Measurements from ENCODE around the gene TTC34.

Gene TTC34

GRCh38 chr1:2623571-2624337 lies 177.7 kb downstream of the TTC34 start:
- no peak for DNase-seq

DNA sequence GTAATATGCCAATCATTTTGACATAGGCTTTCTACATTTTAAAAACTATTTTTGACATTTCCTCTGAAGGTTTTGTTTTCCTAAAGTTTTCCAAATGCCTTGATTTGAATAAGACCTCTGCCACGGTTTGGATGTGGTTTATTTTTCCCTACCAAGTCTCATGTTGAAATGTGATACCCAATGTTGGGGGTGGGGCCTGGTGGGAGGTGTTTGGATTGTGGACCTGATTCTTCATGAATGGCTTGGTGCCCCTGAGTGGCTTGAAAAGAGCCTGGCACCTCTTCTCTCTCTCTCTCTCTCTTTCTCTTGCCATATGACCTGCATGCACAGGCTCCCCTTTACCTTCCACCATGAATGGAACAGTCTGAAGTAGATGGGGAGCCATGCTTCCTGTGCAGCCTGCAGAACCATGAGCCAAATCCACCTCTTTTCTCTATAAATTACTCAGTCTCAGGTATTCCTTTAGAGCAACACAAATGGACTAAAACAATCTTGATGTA lies 183.5 kb downstream of the TTC34 start:
- DNase-seq = no peak

GRCh38 chr1:2614145-2614544 lies 187.3 kb downstream of the TTC34 start:
- no peak for DNase-seq

GRCh38 chr1:2612591-2613365 lies 188.7 kb downstream of the TTC34 start:
- no peak for DNase-seq

DNA sequence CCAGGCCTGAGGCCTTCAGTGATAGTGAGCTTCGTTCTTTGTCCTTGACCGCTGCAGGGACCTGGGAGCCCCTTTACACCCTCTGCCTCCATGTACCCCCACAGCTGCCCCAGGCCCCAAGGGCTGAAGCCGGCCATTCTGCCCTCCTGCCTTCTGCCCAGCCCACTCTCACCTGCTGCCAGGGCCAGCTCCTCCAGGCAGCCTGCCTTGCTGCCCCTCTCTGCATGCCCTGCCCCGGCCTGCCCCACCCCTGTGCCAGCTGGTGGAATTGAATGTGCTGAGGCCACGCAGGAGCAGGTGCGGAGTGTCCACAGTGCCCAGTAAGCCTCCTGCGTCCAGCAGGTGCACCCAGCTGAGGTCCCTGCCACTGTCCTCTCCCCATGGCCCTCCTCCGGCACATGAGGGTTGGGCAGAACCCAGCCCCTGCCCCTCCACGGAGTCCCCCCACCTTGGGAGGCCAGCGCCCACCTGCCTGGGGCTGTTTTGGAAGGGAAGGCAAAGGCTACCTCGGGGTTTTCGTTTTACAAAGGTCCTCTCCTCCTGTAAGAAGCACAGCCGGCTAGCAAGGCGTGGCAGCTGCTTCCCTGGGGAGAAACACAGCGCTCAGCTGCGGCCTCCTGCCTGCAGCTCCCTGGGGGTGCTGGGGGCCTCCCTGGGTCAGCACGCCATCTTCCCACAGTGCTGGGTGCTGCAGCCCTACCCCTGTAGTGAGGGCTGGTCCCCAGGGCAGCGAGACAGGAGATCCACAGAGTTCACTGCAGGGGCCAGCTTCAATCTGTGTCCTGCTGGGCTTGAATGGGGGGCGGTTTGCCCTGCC lies 189.7 kb downstream of the TTC34 start:
- DNase-seq = no peak

GRCh38 chr1:2611031-2611501 lies 190.4 kb downstream of the TTC34 start:
- no peak for DNase-seq

- no peak for DNase-seq
Observed at GRCh38 chr1:2610036-2610959, 191.2 kb downstream of the TTC34 start.

- DNase-seq = no peak
Observed at GRCh38 chr1:2609319-2610035, 192.0 kb downstream of the TTC34 start.

DNA sequence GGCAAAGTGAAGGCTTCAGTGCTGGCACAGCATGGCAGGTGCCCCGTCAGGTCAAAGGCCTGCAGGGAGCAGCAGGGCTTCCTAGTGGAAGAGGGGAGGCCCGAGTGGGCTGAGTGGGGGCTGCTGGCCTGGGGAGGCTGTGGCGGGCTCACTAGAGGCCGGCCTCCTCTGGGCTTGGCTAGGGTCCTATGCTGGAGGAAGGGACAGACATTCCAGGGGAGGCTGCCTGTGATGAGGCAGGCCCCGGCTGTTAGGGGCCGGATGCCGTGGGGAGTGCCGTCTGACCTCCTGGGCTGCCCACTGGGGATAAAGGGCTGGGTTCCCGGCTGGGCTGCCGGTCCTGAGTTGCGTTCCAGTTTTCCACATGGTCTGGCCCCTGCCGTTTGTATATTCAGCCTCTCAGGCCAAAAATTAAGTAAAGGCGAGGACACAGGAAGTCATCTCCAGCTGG lies 193.8 kb downstream of the TTC34 start:
- no peak for DNase-seq

DNA sequence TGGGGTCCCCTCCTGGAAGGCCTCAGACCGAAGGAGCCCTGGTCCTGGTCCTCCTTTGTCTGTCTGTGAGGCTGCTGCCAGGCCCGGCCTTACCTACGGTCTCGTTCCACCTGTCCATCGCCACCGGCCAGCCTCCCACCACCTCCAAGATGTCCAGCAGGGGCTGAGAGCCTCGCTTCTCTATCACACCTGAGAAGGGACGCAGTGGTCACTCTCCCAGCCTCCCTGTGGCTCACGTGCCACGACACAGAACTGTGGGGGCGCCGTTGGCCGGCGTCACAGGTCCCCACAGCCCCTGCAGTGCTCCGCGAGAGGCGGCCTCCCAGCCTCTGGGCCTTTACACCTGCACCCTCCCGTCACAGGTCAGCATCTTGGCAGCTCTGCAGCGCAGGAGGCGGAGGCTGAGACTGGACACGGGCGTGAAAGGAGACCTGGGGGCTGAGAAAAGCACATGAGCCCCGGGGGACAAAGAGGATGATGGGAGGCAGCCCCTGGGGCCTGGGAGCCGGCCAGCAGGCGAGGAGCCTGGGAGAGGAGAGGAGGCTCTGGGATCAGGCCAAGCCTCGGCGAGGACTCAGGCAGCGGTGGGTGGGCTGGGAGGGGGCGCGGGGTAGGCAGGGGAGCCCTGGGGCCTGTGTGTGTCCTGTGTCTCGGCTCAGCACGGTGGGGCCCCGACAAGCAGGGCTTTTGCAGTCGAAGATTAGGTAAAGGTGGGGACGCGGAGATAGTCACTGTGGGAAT lies 194.4 kb downstream of the TTC34 start:
- DNase-seq = no peak

DNA sequence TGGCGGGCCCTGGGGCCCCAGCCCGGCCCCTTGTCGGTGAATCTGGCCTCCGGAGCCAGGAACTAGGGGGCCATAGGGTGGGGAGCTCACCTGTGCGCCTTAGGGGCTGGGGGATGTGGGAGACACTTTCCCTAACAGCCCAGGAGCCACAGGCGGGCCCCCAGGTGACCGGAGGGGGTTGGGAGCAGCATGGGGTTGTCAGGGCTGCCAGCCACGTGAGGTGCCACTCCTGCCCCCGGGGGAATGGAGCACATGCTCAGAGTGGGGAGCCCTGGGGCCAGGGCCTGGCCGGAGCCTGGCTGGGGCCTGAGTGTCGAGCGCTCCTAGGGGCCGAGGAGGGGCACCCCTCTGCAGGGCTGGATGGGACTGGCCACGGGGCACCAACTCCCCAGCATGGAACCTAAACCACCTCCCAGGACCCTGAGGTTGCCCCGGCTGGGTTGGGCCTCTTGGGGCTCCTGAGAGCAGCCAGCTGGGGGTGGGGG lies 195.1 kb downstream of the TTC34 start:
- DNase-seq = no peak

DNA sequence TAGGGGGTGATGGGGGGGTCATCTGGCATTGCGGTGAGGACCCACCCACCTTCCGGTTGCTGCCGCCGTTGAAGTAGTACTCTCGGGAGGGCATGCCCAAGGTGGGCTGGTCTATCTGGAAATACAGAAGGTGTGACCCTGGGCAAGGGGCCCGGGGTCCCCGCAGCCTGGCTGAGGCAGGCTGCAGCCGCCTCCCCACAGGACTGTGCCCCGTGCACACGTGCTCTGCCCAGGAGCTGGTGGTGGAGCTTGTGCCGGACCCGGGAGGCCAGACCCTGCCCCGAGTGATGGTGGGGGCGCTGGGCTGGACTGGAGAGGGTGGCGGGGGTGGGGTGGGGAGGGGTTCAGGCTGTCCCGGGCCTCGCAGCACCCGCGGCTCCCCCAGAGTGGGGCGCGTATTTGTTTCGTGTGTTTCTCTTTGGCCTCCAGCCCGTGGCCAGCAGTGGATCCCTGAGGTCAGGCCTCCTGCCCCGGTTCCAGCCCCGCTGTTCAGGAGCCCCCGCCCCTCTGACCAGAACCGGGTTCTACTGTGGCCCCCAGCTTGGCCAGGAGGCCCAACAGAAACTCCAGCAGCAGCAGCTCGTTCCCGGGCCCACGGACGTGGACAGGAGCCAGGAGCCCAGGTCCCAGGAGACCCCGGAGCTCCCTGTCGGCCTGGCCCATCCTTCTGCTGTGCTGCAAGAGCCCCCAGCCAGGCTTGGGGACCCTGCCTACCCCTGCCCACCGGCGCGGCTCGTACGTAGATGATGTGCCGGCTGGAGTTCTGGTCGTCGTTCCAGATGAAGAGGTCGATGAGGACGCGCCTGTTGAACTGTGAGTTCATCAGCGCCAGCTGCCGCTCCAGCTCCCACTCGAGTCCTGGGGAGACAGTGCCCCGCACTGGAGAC lies 195.7 kb downstream of the TTC34 start:
- no peak for DNase-seq

- no peak for DNase-seq
Observed at GRCh38 chr1:2604844-2605508, 196.5 kb downstream of the TTC34 start.

- no peak for DNase-seq
Observed at GRCh38 chr1:2604156-2604843, 197.2 kb downstream of the TTC34 start.

DNA sequence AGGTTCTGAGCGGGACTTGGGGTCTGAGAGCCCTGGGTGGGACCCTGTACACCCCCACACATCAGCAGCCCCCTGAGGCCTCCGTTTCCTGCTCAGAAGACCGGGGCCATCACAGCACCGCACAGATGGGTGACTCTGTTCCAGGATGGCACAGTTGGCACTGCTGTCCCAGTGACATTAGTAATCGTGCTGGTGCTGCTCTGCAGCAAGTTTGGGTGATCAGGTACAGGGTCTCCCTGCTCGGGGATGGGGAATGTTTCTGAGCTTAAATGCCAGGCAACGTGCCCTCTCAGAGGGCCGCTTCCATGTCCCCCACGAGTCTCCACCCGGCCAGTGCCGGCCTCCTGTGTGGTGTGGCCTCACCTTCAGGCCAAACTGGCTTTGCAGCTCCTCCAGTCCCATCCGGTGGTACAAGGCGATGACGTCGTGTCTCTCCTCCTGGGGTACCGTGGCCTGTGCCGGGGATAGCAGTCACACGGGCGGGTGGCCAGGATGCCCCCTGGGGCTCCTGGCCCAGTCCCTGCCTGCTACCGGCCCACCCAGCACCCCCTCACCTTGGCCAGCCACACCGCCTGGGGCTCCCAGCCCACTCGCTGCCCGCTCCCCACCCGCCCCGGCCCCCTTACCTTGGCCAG lies 197.9 kb downstream of the TTC34 start:
- DNase-seq = no peak

- no peak for DNase-seq
Observed at GRCh38 chr1:2602866-2603520, 198.5 kb downstream of the TTC34 start.

DNA sequence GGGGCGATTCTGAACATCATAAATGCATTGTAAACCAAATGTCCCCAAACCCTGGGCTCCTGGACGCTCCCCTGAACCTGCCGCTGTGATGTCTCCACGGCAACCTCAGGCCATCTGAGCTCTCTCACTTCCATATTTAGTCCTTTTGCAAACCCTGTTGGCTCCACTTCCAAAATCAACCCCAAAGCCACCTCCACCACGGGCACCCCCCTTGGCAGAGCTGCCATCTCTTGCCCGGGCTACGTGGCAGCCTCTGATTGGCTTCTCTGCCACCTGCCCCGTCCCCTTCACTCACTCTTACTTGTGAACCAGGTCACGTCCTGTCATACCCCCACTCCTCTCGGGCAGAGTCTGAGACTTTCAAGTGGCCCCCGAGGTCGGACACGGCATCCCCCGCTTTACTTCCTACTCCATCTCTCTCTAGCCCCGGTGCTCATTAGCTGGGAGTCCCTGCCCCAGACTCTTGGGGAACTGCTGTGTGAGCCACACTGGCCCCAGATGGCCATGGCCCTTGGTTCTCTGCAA lies 199.1 kb downstream of the TTC34 start:
- no peak for DNase-seq

Data from activated CD4-positive, alpha-beta T cell treated with anti-CD3 and anti-CD28 coated beads for 1 hour (primary cell).